GM06990 (cell line): Measurements from ENCODE around the gene CES3.

Experiments used
- DNase-seq: peaks from one replicate; pipeline ENCODE4 v3.0.0-alpha.2; 2011; ENCODE audit not compliant: insufficient read length; ENCODE audit errors: extremely low read depth
- H3K27me3 ChIP-seq: replicated peaks from 2 replicates; pipeline ENCODE4 v1.6.0; 2011; ENCODE audit warnings: low read length; ENCODE audit not compliant: control insufficient read depth, insufficient read depth
- H3K36me3 ChIP-seq: 2 replicates; pipeline ENCODE4 v1.5.1; 2011; ENCODE audit warnings: low read length; ENCODE audit not compliant: control insufficient read depth, insufficient read depth
- H3K4me3 ChIP-seq: replicated peaks from 2 replicates; pipeline ENCODE4 v1.5.1; 2011; ENCODE audit warnings: low read depth, mild to moderate bottlenecking, control low read depth, low read length
- TF ChIP-seq, protein P1 (sequence below): IDR thresholded peaks from 2 replicates; pipeline ENCODE4 v1.5.1; 2011; ENCODE audit warnings: low read length, control low read depth, mild to moderate bottlenecking, inconsistent platforms; ENCODE audit not compliant: insufficient read depth, poor library complexity, severe bottlenecking

The CES3 gene

GRCh38 chr16:66919569-66920298, 41.3 kb upstream of the CES3 start:
- TF ChIP-seq, protein P1, sequence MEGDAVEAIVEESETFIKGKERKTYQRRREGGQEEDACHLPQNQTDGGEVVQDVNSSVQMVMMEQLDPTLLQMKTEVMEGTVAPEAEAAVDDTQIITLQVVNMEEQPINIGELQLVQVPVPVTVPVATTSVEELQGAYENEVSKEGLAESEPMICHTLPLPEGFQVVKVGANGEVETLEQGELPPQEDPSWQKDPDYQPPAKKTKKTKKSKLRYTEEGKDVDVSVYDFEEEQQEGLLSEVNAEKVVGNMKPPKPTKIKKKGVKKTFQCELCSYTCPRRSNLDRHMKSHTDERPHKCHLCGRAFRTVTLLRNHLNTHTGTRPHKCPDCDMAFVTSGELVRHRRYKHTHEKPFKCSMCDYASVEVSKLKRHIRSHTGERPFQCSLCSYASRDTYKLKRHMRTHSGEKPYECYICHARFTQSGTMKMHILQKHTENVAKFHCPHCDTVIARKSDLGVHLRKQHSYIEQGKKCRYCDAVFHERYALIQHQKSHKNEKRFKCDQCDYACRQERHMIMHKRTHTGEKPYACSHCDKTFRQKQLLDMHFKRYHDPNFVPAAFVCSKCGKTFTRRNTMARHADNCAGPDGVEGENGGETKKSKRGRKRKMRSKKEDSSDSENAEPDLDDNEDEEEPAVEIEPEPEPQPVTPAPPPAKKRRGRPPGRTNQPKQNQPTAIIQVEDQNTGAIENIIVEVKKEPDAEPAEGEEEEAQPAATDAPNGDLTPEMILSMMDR = no peak
- H3K4me3 ChIP-seq = no peak overlapping the region
- H3K27me3 ChIP-seq = peaks cover 2% of the 10 kb centered on the region; the same call in 1 of the 2 replicates
- no peaks in the 10 kb centered on the region for H3K36me3 ChIP-seq
- no peak for DNase-seq

DNA sequence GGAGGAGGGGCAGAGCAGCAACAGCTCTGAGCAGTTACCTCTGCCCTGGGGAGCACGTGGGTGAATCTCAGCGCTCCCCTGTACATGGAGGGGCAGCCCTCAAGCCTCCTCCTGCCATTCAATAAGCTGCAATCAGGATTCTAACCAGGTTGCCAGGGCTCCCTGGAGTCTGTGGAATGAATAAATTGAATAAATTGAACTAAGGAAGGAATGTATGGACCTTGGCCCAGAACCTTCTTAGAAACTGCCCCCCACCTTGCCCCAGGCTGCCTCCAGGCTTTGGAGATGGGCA, 40.8 kb upstream of the CES3 start:
- TF ChIP-seq, protein P1 = no peak
- Histone ChIP-seq H3K4me3 (no peak overlapping the region), H3K27me3 (peaks cover 2% of the 10 kb centered on the region; the same call in 1 of the 2 replicates), H3K36me3 (no peaks in the 10 kb centered on the region)
- DNase-seq = no peak

GRCh38 chr16:66920924-66921680, 40.0 kb upstream of the CES3 start:
- DNase-seq = no peak
- TF ChIP-seq, protein P1 = no peak
- peaks cover 2% of the 10 kb centered on the region; the same call in 1 of the 2 replicates for H3K27me3 ChIP-seq
- no peaks in the 10 kb centered on the region for H3K36me3 ChIP-seq
- no peak overlapping the region for H3K4me3 ChIP-seq

DNA sequence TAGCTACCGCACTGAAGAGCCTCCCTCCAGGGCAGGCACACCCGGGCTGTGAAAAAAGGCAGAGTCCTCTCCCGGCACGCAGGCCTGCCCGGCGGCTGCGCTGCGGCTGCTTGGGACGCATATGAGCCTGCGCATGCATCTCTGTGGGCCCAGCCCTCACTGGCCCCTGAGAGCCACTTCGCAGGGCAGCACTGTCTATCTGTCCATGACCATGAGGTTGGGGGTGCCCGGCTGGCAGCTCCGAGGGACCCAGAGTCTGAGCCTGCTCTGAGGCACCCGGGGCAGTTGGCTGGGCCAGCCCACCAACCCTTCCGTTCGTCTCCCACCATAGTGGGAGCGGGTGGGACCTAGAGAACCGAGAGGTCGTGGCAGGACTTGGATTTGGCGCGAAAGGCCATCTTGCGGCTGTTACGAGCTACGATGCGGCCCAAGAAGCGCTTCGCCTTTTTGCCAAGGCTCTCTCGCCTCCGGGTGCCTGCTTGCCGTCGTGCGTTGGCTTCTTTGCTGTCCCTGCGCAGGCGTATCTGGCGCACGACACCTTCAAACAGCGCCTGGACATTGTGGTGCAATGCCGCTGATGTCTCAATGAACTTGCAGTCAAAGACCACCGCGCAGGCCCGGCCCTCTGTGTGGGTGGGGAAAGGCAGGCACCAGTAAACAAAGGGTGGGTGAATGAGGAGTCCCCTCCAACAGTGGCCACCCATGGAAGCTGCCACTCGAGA, 39.2 kb upstream of the CES3 start:
- DNase-seq = no peak
- TF ChIP-seq, protein P1 = no peak
- no peaks in the 10 kb centered on the region for H3K36me3 ChIP-seq
- H3K4me3 ChIP-seq = no peak overlapping the region
- H3K27me3 ChIP-seq = peaks cover 2% of the 10 kb centered on the region; the same call in 1 of the 2 replicates

- H3K27me3 ChIP-seq = peaks cover 2% of the 10 kb centered on the region; the same call in 1 of the 2 replicates
- no peak for DNase-seq
- no peak overlapping the region for H3K4me3 ChIP-seq
- H3K36me3 ChIP-seq = no peaks in the 10 kb centered on the region
- TF ChIP-seq, protein P1 = no peak
Measured at GRCh38 chr16:66923247-66923731, 37.8 kb upstream of the CES3 start.
